ENCODE data around the gene ARHGAP6. TPM values are rescaled to one million over a fixed set of nuclear protein-coding genes. Genes with fewer than 3 reads are reported as not detected.
"Not testable (repeated sequence)": the region's sequence is repeated elsewhere in the genome, so short reads cannot be mapped to it uniquely, and the experiment has no call there.

ARHGAP6 gene
- total RNA-seq, 4 donors from 2014 or later = 17.2 to 47.0 (median 21.6) TPM

DNA sequence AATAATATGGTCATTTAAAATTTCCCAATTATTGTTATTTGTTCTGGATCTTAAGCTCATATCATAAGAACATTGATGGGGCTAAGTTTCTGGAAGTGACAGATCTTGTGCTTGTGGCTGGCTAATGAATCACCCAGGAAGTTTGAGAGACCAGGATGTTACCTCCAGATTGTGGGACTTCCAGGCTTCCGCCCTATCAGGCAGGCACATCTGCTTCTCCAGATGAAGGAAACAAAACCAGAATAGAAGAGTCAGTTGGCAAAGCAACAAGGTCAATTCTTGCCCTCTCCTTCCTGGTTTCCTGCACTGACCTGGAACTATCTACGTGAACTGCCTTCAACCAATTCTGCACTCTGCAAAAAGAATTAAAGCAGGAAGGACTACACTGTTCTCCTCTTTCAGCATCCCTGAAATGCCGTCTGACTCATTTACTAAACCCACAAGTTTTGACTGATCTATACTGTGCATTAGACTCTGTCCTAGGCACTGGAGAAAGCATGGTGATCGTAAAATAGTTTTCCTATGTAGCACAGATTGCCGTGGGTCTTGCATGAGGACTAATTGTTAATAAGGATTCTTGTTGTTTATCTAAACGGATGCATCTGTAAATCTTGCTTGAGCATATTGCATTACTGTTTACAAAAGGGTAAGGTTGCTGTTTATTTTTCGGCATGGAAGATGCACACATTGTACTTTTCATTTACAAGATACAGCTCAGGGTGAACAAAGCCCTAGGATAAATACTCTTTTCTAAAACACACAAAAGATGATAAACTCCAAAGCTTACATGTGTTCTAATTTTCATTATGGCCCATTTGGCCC, 297.9 kb downstream of the ARHGAP6 start:
- intact Hi-C loops (cut with DNase I; ENCODE audit: low total_unique reads) = no loop called here
- H3K27ac ChIP-seq = no peak overlapping the region
- no peaks in the 10 kb centered on the region for H3K9me3 ChIP-seq
- H3K27me3 ChIP-seq = no peaks in the 10 kb centered on the region
- H3K4me1 ChIP-seq = no peaks in the 10 kb centered on the region
- H3K36me3 ChIP-seq = no peaks in the 10 kb centered on the region
- DNase-seq = no peak
- TF ChIP-seq POLR2A (IDR thresholded peaks at IDR 0.05) (no peak), CTCF (IDR thresholded peaks at IDR 0.05) (no peak)
- H3K4me3 ChIP-seq = no peak overlapping the region

DNA sequence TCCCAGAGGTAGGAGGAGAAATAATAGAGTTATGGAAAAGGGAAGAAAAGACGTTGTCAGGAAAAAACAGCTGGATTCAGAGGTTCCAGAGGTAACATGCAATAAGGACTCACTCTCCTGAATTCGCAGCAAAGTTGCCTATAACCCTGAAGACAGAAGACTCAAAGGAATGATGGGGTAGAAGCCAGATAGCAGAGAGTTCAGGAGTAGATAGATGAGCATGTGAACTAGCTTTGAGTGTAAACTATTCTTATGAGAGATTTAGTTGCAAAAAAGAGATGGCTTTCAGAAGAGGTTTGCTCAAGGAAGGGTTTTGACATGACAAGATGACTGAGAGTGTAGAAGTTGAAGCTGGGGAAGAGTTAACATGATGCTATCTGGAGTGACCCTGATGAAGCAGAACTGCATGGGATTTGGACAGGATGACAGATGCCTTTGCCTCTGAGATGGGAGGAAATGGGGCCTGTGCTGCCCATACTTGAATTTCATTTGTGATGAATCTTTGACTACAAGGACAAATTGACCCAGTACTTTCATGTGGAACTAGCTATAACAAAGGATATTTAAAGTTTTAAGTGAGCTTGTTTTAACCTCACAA, 298.6 kb downstream of the ARHGAP6 start:
- Histone ChIP-seq H3K27me3 (no peaks in the 10 kb centered on the region), H3K27ac (no peak overlapping the region), H3K4me1 (no peaks in the 10 kb centered on the region), H3K9me3 (no peaks in the 10 kb centered on the region), H3K4me3 (no peak overlapping the region), H3K36me3 (no peaks in the 10 kb centered on the region)
- TF ChIP-seq CTCF (IDR thresholded peaks at IDR 0.05) (no peak), POLR2A (IDR thresholded peaks at IDR 0.05) (no peak)
- no peak for DNase-seq
- intact Hi-C loops (cut with DNase I; ENCODE audit: low total_unique reads) = no loop called here

DNA sequence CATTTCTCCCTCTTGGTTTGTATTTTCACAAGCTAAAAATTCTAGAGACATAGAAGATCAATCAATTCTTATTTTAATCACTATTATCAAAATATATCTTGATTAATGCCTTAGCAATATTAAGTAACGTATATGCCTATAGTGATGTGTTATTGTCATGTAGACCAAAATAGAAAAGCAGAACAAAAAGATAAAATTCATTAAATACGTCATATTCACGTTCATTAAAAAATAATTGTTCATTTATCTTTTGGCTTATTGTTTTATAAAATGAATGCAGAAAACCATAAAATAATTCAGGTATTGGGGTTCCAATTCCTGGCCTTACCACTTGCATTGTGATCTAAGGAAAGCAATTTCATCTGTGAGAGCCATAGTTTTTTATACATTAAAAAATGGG, 300.3 kb downstream of the ARHGAP6 start:
- H3K36me3 ChIP-seq = no peaks in the 10 kb centered on the region
- no peaks in the 10 kb centered on the region for H3K4me1 ChIP-seq
- TF ChIP-seq POLR2A (IDR thresholded peaks at IDR 0.05) (no peak), CTCF (IDR thresholded peaks at IDR 0.05) (no peak)
- no peaks in the 10 kb centered on the region for H3K9me3 ChIP-seq
- no peak overlapping the region for H3K4me3 ChIP-seq
- intact Hi-C loops (cut with DNase I; ENCODE audit: low total_unique reads) = no loop called here
- no peaks in the 10 kb centered on the region for H3K27me3 ChIP-seq
- DNase-seq = no peak
- no peak overlapping the region for H3K27ac ChIP-seq

DNA sequence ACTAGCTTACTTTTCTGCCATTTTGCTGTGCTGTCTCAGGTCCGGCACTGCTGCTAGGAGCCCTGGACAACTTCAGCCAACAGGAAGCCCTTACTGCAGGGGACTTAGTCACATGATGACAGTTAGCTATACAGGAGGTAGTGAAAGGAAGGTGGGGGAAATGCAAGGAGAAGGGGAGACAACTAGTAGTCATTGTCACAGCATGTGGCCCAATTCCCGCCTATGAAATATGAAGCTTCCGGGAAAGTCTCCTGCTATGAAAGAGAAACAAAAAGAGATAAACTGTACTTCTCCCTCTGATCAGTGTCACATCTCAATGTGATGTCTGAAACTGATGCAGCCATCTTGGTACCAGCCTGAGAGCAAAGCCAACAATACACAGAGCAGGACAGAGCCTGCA, 300.9 kb downstream of the ARHGAP6 start:
- Histone ChIP-seq H3K27me3 (no peaks in the 10 kb centered on the region), H3K9me3 (no peaks in the 10 kb centered on the region), H3K36me3 (no peaks in the 10 kb centered on the region), H3K4me3 (no peak overlapping the region), H3K27ac (no peak overlapping the region), H3K4me1 (no peaks in the 10 kb centered on the region)
- DNase-seq = no peak
- intact Hi-C loops (cut with DNase I; ENCODE audit: low total_unique reads) = no loop called here
- TF ChIP-seq CTCF (IDR thresholded peaks at IDR 0.05) (no peak), POLR2A (IDR thresholded peaks at IDR 0.05) (no peak)

DNA sequence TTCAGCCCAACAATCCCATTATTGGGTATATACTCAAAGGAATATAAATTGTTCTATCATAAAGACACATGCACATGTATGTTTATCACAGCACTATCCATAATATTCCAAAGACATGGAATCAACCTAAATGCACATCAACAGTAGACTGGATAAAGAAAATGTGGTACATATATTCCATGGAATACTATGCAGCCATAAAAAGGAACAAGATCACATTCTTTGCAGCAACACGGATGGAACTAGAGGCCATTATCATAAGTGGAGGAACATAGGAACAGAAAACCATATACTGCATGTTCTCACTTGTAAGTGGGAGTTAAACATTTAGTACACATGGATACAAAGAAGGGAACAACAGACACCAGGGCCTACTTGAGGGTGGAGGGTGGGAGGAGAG, 301.9 kb downstream of the ARHGAP6 start:
- H3K4me1 ChIP-seq; H3K27me3 ChIP-seq; DNase-seq; H3K9me3 ChIP-seq; H3K27ac ChIP-seq; intact Hi-C loops (cut with DNase I; ENCODE audit: low total_unique reads); H3K36me3 ChIP-seq; H3K4me3 ChIP-seq: not testable (repeated sequence)

All from uterus (tissue), 4 donors.